Stimulated activated CD8-positive, alpha-beta memory T cell treated with anti-CD3 and anti-CD28 coated beads, Interleukin-7, amount 100 ng/mL, for 48 hours (primary cell): ENCODE measurements around the gene ATF1.
"Not testable (repeated sequence)": the region's sequence is repeated elsewhere in the genome, so short reads cannot be mapped to it uniquely, and the experiment has no call there.

Source experiments
- DNase-seq, 2 donors: peaks; one replicate each; pipeline ENCODE4 v3.0.0-alpha.2; 2020; ENCODE audit warnings: low read depth in 1 of 2; ENCODE audit errors: extremely low read depth in 1 of 2

The ATF1 gene

DNA sequence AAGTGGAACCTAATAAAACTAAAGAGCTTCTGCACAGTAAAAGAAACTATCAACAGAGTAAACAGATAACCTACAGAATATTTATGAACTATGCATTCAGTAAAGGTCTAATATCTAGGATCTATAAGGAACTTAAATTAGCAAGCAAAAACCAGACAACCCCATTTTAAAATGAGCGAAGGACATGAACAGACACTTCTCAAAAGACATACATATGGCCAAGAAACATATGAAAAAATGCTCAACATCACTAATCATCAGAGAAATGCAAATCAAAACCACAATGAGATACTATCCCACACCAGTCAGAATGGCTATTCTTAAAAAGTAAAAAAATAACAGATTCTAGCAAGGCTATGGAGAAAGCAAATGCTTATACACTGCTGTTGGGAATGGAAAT lies 91.3 kb downstream of the ATF1 start:
- DNase-seq: not testable (repeated sequence)

DNA sequence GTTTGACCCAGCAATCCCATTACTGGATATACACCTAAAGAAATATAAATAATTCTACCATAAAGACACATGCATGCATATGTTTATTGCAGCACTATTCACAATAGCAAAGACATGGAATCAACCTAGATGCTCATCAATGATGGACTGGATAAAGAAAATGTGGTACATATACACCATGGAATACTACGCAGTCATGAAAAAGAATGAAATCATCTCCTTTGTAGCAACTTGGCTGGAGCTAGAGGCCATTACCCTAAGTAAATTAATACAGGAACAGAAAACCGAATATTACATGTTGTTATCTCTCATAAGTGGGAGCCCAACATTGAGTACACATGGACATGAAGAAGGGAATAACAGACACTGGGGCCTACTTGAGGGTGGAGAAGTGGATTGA lies 91.8 kb downstream of the ATF1 start:
- not testable (repeated sequence) for DNase-seq

- DNase-seq: no peak
Observed at GRCh38 chr12:50859621-50860310, 95.9 kb downstream of the ATF1 start.

DNA sequence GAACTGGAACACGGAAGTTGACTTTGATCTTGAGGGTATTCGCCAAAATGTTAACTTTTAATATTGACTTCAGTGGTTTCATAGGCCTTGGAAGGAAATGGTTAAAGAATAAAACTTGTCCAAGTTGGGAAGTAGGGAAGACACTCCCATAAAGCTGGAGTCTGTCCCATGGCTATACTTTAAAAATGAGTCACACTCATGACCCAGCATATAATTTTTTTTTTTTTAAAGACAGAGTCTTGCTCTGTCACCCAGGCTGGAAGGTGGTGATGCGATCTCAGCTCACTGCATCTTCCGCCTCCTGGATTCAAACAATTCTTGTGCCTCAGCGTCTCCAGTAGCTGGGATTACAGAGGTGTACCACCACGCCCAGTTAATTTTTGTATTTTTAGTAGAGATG lies 98.4 kb downstream of the ATF1 start:
- no peak for DNase-seq

DNA sequence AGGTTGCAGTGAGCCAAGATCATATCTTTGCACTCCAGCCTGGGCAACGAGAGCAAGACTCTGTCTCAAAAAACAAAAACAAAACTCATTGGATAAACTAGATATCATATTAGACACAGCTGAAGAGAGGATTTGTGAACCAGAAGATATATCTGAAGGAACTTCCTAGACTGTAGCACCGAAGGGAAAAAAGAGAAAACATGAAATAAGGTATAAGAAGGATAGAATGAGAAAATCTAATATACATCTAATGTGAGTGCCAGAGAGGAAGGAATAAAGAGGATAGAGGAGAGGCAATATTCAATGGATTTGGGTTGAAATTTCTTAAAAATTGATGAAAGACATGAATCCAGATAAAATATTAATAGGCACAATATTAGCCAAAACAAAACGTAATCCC lies 101.4 kb downstream of the ATF1 start:
- no peak for DNase-seq

- not testable (repeated sequence) for DNase-seq
Observed at GRCh38 chr12:50868881-50869280, 105.0 kb downstream of the ATF1 start.
